H9 (cell line): ENCODE results near the gene TGFBR2. TPM values are rescaled to one million over a fixed set of nuclear protein-coding genes. Genes with fewer than 3 reads are reported as not detected.

Experiments
- DNase-seq: peaks from one replicate; pipeline ENCODE4 v3.0.0-alpha.2; 2017
- H2AFZ ChIP-seq: one replicate; pipeline ENCODE4 v1.6.1; 2013; ENCODE audit warnings: mild to moderate bottlenecking, low read length, control low read depth, moderate library complexity
- H2AK5ac ChIP-seq: 2 replicates; pipeline ENCODE4 v1.6.1; 2013; ENCODE audit warnings: low read length, control low read depth, mixed read lengths; ENCODE audit not compliant: insufficient read length
- H2BK120ac ChIP-seq: one replicate; pipeline ENCODE4 v1.6.1; 2013; ENCODE audit warnings: low read depth, mild to moderate bottlenecking, low read length, control low read depth, inconsistent platforms; ENCODE audit not compliant: poor library complexity, severe bottlenecking
- H2BK12ac ChIP-seq: 2 replicates; pipeline ENCODE4 v1.6.1; 2013; ENCODE audit warnings: low read length, control low read depth, mixed read lengths, low read depth; ENCODE audit not compliant: insufficient read length
- H2BK15ac ChIP-seq: 2 replicates; pipeline ENCODE4 v1.6.1; 2013; ENCODE audit warnings: low read depth, low read length, control low read depth
- H2BK20ac ChIP-seq: one replicate; pipeline ENCODE4 v1.6.1; 2013; ENCODE audit warnings: low read depth, mild to moderate bottlenecking, low read length, control low read depth, inconsistent platforms; ENCODE audit not compliant: poor library complexity, severe bottlenecking
- H2BK5ac ChIP-seq: 2 replicates; pipeline ENCODE4 v1.6.1; 2013; ENCODE audit warnings: low read length, control low read depth, mixed read lengths; ENCODE audit not compliant: insufficient read length
- H3K14ac ChIP-seq: 2 replicates; pipeline ENCODE4 v1.6.1; 2013; ENCODE audit warnings: low read length, control low read depth; ENCODE audit not compliant: insufficient read depth
- H3K18ac ChIP-seq: 2 replicates; pipeline ENCODE4 v1.6.1; 2013; ENCODE audit warnings: low read depth, mild to moderate bottlenecking, mixed read lengths, low read length, control low read depth; ENCODE audit not compliant: insufficient read length
- H3K23ac ChIP-seq: 2 replicates; pipeline ENCODE4 v1.6.1; 2013; ENCODE audit warnings: low read length, control low read depth, mixed read lengths, low read depth; ENCODE audit not compliant: insufficient read length
- H3K23me2 ChIP-seq: 2 replicates; pipeline ENCODE4 v1.6.1; 2013; ENCODE audit warnings: low read depth, mild to moderate bottlenecking, mixed read lengths, low read length, control low read depth; ENCODE audit not compliant: insufficient read length, poor library complexity, severe bottlenecking
- H3K27ac ChIP-seq: 2 replicates; pipeline ENCODE4 v1.5.1; 2013; ENCODE audit warnings: low read length, control low read depth, mixed read lengths, low read depth; ENCODE audit not compliant: insufficient read length
- H3K27me3 ChIP-seq: 2 replicates; pipeline ENCODE4 v1.6.1; 2013; ENCODE audit warnings: low read length, control low read depth, inconsistent platforms; ENCODE audit not compliant: insufficient read depth
- H3K4ac ChIP-seq: 2 replicates; pipeline ENCODE4 v1.6.1; 2013; ENCODE audit warnings: low read depth, mild to moderate bottlenecking, control low read depth, inconsistent platforms, low read length, moderate library complexity
- H3K4me1 ChIP-seq: 2 replicates; pipeline ENCODE4 v1.6.1; 2013; ENCODE audit warnings: low read length, control low read depth, inconsistent platforms; ENCODE audit not compliant: insufficient read depth
- H3K4me2 ChIP-seq: 2 replicates; pipeline ENCODE4 v1.6.1; 2013; ENCODE audit warnings: low read length, control low read depth, mixed read lengths; ENCODE audit not compliant: insufficient read length, insufficient read depth
- H3K56ac ChIP-seq: 2 replicates; pipeline ENCODE4 v1.6.1; 2013; ENCODE audit warnings: low read depth, mild to moderate bottlenecking, mixed read lengths, low read length, control low read depth; ENCODE audit not compliant: insufficient read length
- H3K79me1 ChIP-seq: 2 replicates; pipeline ENCODE4 v1.6.1; 2013; ENCODE audit warnings: low read depth, mild to moderate bottlenecking, moderate library complexity, low read length, control low read depth, inconsistent platforms; ENCODE audit not compliant: insufficient read depth, poor library complexity, severe bottlenecking
- H3K79me2 ChIP-seq: 2 replicates; pipeline ENCODE4 v1.6.1; 2013; ENCODE audit warnings: low read length, control low read depth, inconsistent platforms; ENCODE audit not compliant: insufficient read depth
- H3K9ac ChIP-seq: 2 replicates; pipeline ENCODE4 v1.6.1; 2013; ENCODE audit warnings: low read length, control low read depth, mixed read lengths; ENCODE audit not compliant: insufficient read length; ENCODE audit errors: extremely low read depth
- H3K9me3 ChIP-seq: one replicate; pipeline ENCODE4 v1.6.1; 2013; ENCODE audit warnings: low read depth, low read length, inconsistent platforms; ENCODE audit not compliant: control insufficient read depth
- H3T11ph ChIP-seq: one replicate; pipeline ENCODE4 v1.6.1; 2013; ENCODE audit warnings: mild to moderate bottlenecking, low read length, control low read depth, inconsistent platforms
- H4K20me1 ChIP-seq: one replicate; pipeline ENCODE4 v1.6.1; 2013; ENCODE audit not compliant: control insufficient read depth, insufficient read length, insufficient read depth
- H4K5ac ChIP-seq: 2 replicates; pipeline ENCODE4 v1.6.1; 2013; ENCODE audit warnings: low read depth, mild to moderate bottlenecking, mixed read lengths, low read length, control low read depth; ENCODE audit not compliant: insufficient read length
- H4K8ac ChIP-seq: replicated peaks from 2 replicates; pipeline ENCODE4 v1.6.1; 2013; ENCODE audit warnings: low read length, control low read depth, mixed read lengths, low read depth; ENCODE audit not compliant: insufficient read length
- H4K91ac ChIP-seq: 2 replicates; pipeline ENCODE4 v1.6.1; 2013; ENCODE audit warnings: low read depth, mild to moderate bottlenecking, moderate library complexity, mixed read lengths, low read length, control low read depth; ENCODE audit not compliant: insufficient read length
- H3K27ac Mint-ChIP-seq, 3 experiments: 2 replicates in 2 of 3; 3 replicates in 1 of 3; pipeline ENCODE4 v1.8.0; 2020 to 2021; ENCODE audit warnings: mixed read lengths in 3 of 3, mild to moderate bottlenecking in 1 of 3, moderate library complexity in 1 of 3
- H3K27me3 Mint-ChIP-seq: 2 replicates; pipeline ENCODE4 v1.8.0; 2021; ENCODE audit warnings: low read depth, mild to moderate bottlenecking, moderate library complexity, mixed read lengths
- H3K36me3 Mint-ChIP-seq, 3 experiments: 2 replicates in 2 of 3; 3 replicates in 1 of 3; pipeline ENCODE4 v1.8.0; 2020 to 2021; ENCODE audit warnings: low read depth in 3 of 3, mixed read lengths in 3 of 3; ENCODE audit not compliant: insufficient read depth in 1 of 3
- H3K4me1 Mint-ChIP-seq, 2 experiments: 2 replicates each; pipeline ENCODE4 v1.8.0; 2020; ENCODE audit warnings: mixed read lengths in 2 of 2
- H3K4me3 Mint-ChIP-seq, 2 experiments: 2 replicates in 1 of 2; 3 replicates in 1 of 2; pipeline ENCODE4 v1.8.0; 2020 to 2021; ENCODE audit warnings: mild to moderate bottlenecking in 2 of 2, mixed read lengths in 2 of 2, moderate library complexity in 1 of 2
- H3K9me3 Mint-ChIP-seq, 2 experiments: 2 replicates in 1 of 2; 3 replicates in 1 of 2; pipeline ENCODE4 v1.8.0; 2020; ENCODE audit warnings: mild to moderate bottlenecking in 2 of 2, mixed read lengths in 2 of 2, moderate library complexity in 1 of 2
- total RNA-seq: library from RNA; stranded (reverse); gene quantifications from 2 replicates; pipeline ENCODE4 v1.2.1, GENCODE V29; 2021
- TF ChIP-seq, protein P1 (sequence below): fragments of 200-600 bp; sonication (generic); conservative IDR thresholded peaks from 3 replicates; pipeline ENCODE4 v1.8.0; 2021; ENCODE audit warnings: antibody characterized with exemption, mild to moderate bottlenecking

Gene TGFBR2
- total RNA-seq, 1 experiment from 2014 or later: 10.6 TPM

- Mint-ChIP-seq H3K27me3 (no peaks in the 10 kb centered on the region), H3K4me1 (peaks cover 25 to 33% of the 10 kb centered on the region in 2 experiments), H3K36me3 (peaks cover 34 to 59% (median 45%) of the 10 kb centered on the region in 3 experiments), H3K9me3 (no peaks in the 10 kb centered on the region), H3K4me3 (no peak overlapping the region), H3K27ac (no peak overlapping the region)
- Histone ChIP-seq H2AK5ac (no peak overlapping the region), H3K14ac (no peak overlapping the region), H3T11ph (no peak overlapping the region), H4K20me1 (no peaks in the 10 kb centered on the region), H3K4me1 (no peaks in the 10 kb centered on the region; the same call in 1 of the 2 replicates), H3K9ac (no peak overlapping the region), H3K4me2 (no peak overlapping the region), H3K23me2 (no peaks in the 10 kb centered on the region), H3K27me3 (no peaks in the 10 kb centered on the region), H3K79me2 (0 out of 2 replicates have a peak, but pooled peaks cover 2% of the 10 kb centered on the region), H3K4ac (no peak overlapping the region), H2BK15ac (no peak overlapping the region), H3K23ac (no peak overlapping the region), H3K18ac (no peak overlapping the region), H2BK120ac (no peak overlapping the region), H2AFZ (no peak overlapping the region), H4K91ac (no peak overlapping the region), H3K79me1 (no peaks in the 10 kb centered on the region), H4K5ac (no peak overlapping the region), H3K27ac (no peak overlapping the region), H3K9me3 (no peaks in the 10 kb centered on the region), H3K56ac (no peak overlapping the region), H2BK20ac (no peak overlapping the region), H2BK12ac (no peak overlapping the region), H2BK5ac (no peak overlapping the region), H4K8ac (no peak overlapping the region)
- DNase-seq: no peak
- TF ChIP-seq, protein P1, sequence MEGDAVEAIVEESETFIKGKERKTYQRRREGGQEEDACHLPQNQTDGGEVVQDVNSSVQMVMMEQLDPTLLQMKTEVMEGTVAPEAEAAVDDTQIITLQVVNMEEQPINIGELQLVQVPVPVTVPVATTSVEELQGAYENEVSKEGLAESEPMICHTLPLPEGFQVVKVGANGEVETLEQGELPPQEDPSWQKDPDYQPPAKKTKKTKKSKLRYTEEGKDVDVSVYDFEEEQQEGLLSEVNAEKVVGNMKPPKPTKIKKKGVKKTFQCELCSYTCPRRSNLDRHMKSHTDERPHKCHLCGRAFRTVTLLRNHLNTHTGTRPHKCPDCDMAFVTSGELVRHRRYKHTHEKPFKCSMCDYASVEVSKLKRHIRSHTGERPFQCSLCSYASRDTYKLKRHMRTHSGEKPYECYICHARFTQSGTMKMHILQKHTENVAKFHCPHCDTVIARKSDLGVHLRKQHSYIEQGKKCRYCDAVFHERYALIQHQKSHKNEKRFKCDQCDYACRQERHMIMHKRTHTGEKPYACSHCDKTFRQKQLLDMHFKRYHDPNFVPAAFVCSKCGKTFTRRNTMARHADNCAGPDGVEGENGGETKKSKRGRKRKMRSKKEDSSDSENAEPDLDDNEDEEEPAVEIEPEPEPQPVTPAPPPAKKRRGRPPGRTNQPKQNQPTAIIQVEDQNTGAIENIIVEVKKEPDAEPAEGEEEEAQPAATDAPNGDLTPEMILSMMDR: no peak
Observed at GRCh38 chr3:30670292-30670691, 63.9 kb downstream of the TGFBR2 start.
